ENCODE data around the gene MT2A. TPM values are rescaled to one million over a fixed set of nuclear protein-coding genes. Genes with fewer than 3 reads are reported as not detected.

MT2A gene
- total and polyA plus RNA-seq, 2 of the 13 experiments (the other 11 are each of a cell fraction or from before 2014, with no cell fraction given) = 135 to 371 TPM

GRCh38 chr16:56640076-56640475 lies 31.7 kb downstream of the MT2A start:
- no peak overlapping the region for H3K27ac ChIP-seq (ENCODE audit: extremely low read length, insufficient read depth, low read length)
- no TSS peak for BruUV-seq (replicated peaks)
- no peak for DNase-seq (ENCODE audit: low spot score)
- peaks cover 10 to 62% of the 10 kb centered on the region in 2 experiments; a peak in 4 of 5 replicates for H3K27me3 ChIP-seq (ENCODE audit: control insufficient read depth in 1 of 2, insufficient read depth in 2 of 2, low read length in 2 of 2)
- no peaks in the 10 kb centered on the region for H3K9me3 ChIP-seq (ENCODE audit: low read length)
- H2AFZ ChIP-seq (ENCODE audit: low read length) = no peak overlapping the region
- CTCF ChIA-PET (ENCODE audit: low intra/inter-chr PET ratio, low total read pairs) = no interaction called here
- H4K20me1 ChIP-seq (ENCODE audit: insufficient read depth, low read length) = no peaks in the 10 kb centered on the region
- in situ Hi-C loops (cut with HindIII; ENCODE audit: extremely low pct_ligation_motif_present, low pct_unique_long_range_greater_than_20kb) (no loop called here), intact Hi-C loops (cut with micrococcal nuclease; ENCODE audit: unreplicated experiment) (no loop called here)
- peaks cover 47% of the 10 kb centered on the region for H3K4me1 ChIP-seq (ENCODE audit: insufficient read depth, low read length)
- POLR2A ChIA-PET = interaction anchor here (0.8 kb wide), 1 partner anchor 37 kb away, joined by 3 read pairs; no protein-coding TSS in a partner anchor
- no peak overlapping the region for H3K9ac ChIP-seq (ENCODE audit: insufficient read depth, low read depth, low read length)
- 23% methylated on average over 1 of the region's 1 CpG for WGBS (ENCODE audit: low lambda C conversion rate)
- no peak overlapping the region for H3K4me3 ChIP-seq (replicated peaks in 1 of 3; ENCODE audit: insufficient read depth in 1 of 3, low read depth in 2 of 3, low read length in 3 of 3)
- H3K4me2 ChIP-seq (ENCODE audit: low read depth, low read length) = no peak overlapping the region
- no peaks in the 10 kb centered on the region for H3K79me2 ChIP-seq (ENCODE audit: insufficient read depth, low read length)
- no peaks in the 10 kb centered on the region for H3K36me3 ChIP-seq (replicated peaks in 1 of 2; ENCODE audit: control insufficient read depth in 1 of 2, insufficient read depth in 2 of 2, low read length in 2 of 2)
- no peak for FAIRE-seq
- ATAC-seq = no peak
- TF ChIP-seq, protein P1, sequence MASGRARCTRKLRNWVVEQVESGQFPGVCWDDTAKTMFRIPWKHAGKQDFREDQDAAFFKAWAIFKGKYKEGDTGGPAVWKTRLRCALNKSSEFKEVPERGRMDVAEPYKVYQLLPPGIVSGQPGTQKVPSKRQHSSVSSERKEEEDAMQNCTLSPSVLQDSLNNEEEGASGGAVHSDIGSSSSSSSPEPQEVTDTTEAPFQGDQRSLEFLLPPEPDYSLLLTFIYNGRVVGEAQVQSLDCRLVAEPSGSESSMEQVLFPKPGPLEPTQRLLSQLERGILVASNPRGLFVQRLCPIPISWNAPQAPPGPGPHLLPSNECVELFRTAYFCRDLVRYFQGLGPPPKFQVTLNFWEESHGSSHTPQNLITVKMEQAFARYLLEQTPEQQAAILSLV (CRISPR knock-in tag; IDR thresholded peaks at IDR 0.05; ENCODE audit: borderline replicate concordance) = no peak
- TF ChIP-seq ETS1 (CRISPR knock-in tag; IDR thresholded peaks at IDR 0.05) = no peak
- TF ChIP-seq TMF1 (CRISPR knock-in tag; IDR thresholded peaks at IDR 0.05; ENCODE audit: low read depth) = no peak
- TF ChIP-seq XRCC5 (optimal IDR thresholded peaks at IDR 0.05; ENCODE audit: low read length) = no peak
- TF ChIP-seq, protein P2, sequence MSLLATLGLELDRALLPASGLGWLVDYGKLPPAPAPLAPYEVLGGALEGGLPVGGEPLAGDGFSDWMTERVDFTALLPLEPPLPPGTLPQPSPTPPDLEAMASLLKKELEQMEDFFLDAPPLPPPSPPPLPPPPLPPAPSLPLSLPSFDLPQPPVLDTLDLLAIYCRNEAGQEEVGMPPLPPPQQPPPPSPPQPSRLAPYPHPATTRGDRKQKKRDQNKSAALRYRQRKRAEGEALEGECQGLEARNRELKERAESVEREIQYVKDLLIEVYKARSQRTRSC (CRISPR knock-in tag; IDR thresholded peaks at IDR 0.05; ENCODE audit: low read depth) = no peak
- TF ChIP-seq, protein P3, sequence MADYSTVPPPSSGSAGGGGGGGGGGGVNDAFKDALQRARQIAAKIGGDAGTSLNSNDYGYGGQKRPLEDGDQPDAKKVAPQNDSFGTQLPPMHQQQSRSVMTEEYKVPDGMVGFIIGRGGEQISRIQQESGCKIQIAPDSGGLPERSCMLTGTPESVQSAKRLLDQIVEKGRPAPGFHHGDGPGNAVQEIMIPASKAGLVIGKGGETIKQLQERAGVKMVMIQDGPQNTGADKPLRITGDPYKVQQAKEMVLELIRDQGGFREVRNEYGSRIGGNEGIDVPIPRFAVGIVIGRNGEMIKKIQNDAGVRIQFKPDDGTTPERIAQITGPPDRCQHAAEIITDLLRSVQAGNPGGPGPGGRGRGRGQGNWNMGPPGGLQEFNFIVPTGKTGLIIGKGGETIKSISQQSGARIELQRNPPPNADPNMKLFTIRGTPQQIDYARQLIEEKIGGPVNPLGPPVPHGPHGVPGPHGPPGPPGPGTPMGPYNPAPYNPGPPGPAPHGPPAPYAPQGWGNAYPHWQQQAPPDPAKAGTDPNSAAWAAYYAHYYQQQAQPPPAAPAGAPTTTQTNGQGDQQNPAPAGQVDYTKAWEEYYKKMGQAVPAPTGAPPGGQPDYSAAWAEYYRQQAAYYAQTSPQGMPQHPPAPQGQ (CRISPR knock-in tag; IDR thresholded peaks at IDR 0.05; ENCODE audit: borderline replicate concordance) = no peak
- no peak for TF ChIP-seq ZNF766 (CRISPR knock-in tag; IDR thresholded peaks at IDR 0.05; ENCODE audit: borderline replicate concordance)
- no peak for TF ChIP-seq GTF3A (CRISPR knock-in tag; conservative IDR thresholded peaks at IDR 0.05)
- TF ChIP-seq ZBTB40 (IDR thresholded peaks at IDR 0.05) = no peak
- no peak for TF ChIP-seq ZBTB40 (CRISPR knock-in tag; IDR thresholded peaks at IDR 0.05)
- TF ChIP-seq ZNF543 (CRISPR knock-in tag; IDR thresholded peaks at IDR 0.05) = no peak
